Epithelial cell of proximal tubule (primary cell): Measurements from ENCODE around the gene STAP2. TPM values are rescaled to one million over a fixed set of nuclear protein-coding genes. Genes with fewer than 3 reads are reported as not detected.
"Not testable (repeated sequence)": the region's sequence is repeated elsewhere in the genome, so short reads cannot be mapped to it uniquely, and the experiment has no call there.

ENCODE experiments used
- DNase-seq: peaks from one replicate; pipeline ENCODE4 v3.0.0-alpha.2; 2011; ENCODE audit warnings: low read depth
- H3K4me3 ChIP-seq: 2 replicates; pipeline ENCODE4 v1.5.1; 2011; ENCODE audit warnings: low read depth, mild to moderate bottlenecking, low read length
- CTCF ChIP-seq: conservative IDR thresholded peaks from 2 replicates; pipeline ENCODE4 v1.5.1; 2012; ENCODE audit warnings: low read depth, mild to moderate bottlenecking, low read length
- total RNA-seq: library from RNA; depleted of rRNA; stranded (reverse); fragments of >200 nt; gene quantifications from 2 replicates; pipeline ENCODE4 v1.2.3, GENCODE V29; 2015

STAP2 gene
- total RNA-seq, 1 donor from 2014 or later, result 49.2 TPM

- no peak for TF ChIP-seq CTCF
- no peak for DNase-seq
- no peak overlapping the region for H3K4me3 ChIP-seq
These were observed 8.8 kb downstream of the STAP2 start for GRCh38 chr19:4329858-4330257.

- H3K4me3 ChIP-seq, result peak overlapping the region; percentile 58
- not testable (repeated sequence) for DNase-seq
These were observed 9.5 kb downstream of the STAP2 start for GRCh38 chr19:4328991-4329681.

GRCh38 chr19:4328243-4328990 is 10.2 kb downstream of the STAP2 start:
- H3K4me3 ChIP-seq, result peak overlapping the region; percentile 58
- no peak for TF ChIP-seq CTCF
- no peak for DNase-seq

- TF ChIP-seq CTCF, result no peak
- H3K4me3 ChIP-seq, result peak overlapping the region; percentile 45
- DNase-seq, result no peak
These were observed 10.8 kb downstream of the STAP2 start for GRCh38 chr19:4327877-4328242.

- DNase-seq, result no peak
- H3K4me3 ChIP-seq, result peak overlapping the region; percentile 45
These were observed 11.3 kb downstream of the STAP2 start for GRCh38 chr19:4327252-4327876.

GRCh38 chr19:4326837-4327251 is 11.8 kb downstream of the STAP2 start:
- DNase-seq, result no peak
- H3K4me3 ChIP-seq, result no peak overlapping the region
- no peak for TF ChIP-seq CTCF

More at GRCh38 chr19:4327252-4327876, 11.3 kb downstream of the STAP2 start:
- no peak for TF ChIP-seq CTCF

GRCh38 chr19:4326215-4326836 is 12.3 kb downstream of the STAP2 start:
- no peak overlapping the region for H3K4me3 ChIP-seq
- DNase-seq, result no peak
- TF ChIP-seq CTCF, result no peak
